ENCODE data around the gene DDX1. TPM values are rescaled to one million over a fixed set of nuclear protein-coding genes. Genes with fewer than 3 reads are reported as not detected.

DDX1 gene
- polyA plus RNA-seq, 3 donors: 14.1 to 35.4 (median 30.1) TPM

GRCh38 chr2:15636972-15637785, 45.5 kb downstream of the DDX1 start:
- no peak overlapping the region for H3K27ac Mint-ChIP-seq
- peaks cover 4 to 11% (median 7%) of the 10 kb centered on the region in 7 donors for H3K9me3 Mint-ChIP-seq
- peaks cover 0 to 3% (median 0%) of the 10 kb centered on the region in 3 donors for H3K27me3 Mint-ChIP-seq (ENCODE audit: low read depth in 3 of 3)
- no peak overlapping the region for H3K4me3 ChIP-seq (replicated peaks in 1 of 3; ENCODE audit: low read depth in 2 of 3, low read length in 3 of 3)
- 0% methylated on average over 3 of the region's 6 CpGs for WGBS (ENCODE audit: insufficient coverage)
- peak; percentile 16 to 33 (median 26) for DNase-seq
- intact Hi-C loops (cut with micrococcal nuclease): loop anchor here (5.0 to 10.0 kb wide), 2 partner anchors 868 to 870 kb away; no protein-coding TSS in a partner anchor
- TF ChIP-seq, protein P1, sequence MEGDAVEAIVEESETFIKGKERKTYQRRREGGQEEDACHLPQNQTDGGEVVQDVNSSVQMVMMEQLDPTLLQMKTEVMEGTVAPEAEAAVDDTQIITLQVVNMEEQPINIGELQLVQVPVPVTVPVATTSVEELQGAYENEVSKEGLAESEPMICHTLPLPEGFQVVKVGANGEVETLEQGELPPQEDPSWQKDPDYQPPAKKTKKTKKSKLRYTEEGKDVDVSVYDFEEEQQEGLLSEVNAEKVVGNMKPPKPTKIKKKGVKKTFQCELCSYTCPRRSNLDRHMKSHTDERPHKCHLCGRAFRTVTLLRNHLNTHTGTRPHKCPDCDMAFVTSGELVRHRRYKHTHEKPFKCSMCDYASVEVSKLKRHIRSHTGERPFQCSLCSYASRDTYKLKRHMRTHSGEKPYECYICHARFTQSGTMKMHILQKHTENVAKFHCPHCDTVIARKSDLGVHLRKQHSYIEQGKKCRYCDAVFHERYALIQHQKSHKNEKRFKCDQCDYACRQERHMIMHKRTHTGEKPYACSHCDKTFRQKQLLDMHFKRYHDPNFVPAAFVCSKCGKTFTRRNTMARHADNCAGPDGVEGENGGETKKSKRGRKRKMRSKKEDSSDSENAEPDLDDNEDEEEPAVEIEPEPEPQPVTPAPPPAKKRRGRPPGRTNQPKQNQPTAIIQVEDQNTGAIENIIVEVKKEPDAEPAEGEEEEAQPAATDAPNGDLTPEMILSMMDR (IDR thresholded peaks at IDR 0.05): peak; percentile 93
- H3K4me1 Mint-ChIP-seq: peaks cover 9% of the 10 kb centered on the region
- H3K4me2 ChIP-seq (replicated peaks; ENCODE audit: extremely low read depth, low read length, poor library complexity, severe bottlenecking): no peak overlapping the region
- no peak overlapping the region for H3K27ac ChIP-seq (ENCODE audit: low read depth in 1 of 2, low read length in 2 of 2)
- H3K27me3 ChIP-seq (ENCODE audit: control insufficient read depth in 2 of 2, insufficient read depth in 2 of 2, low read length in 2 of 2): no peaks in the 10 kb centered on the region
- H3K4me3 Mint-ChIP-seq: no peak overlapping the region
- H3K36me3 ChIP-seq (replicated peaks in 1 of 2; ENCODE audit: control insufficient read depth in 1 of 2, insufficient read depth in 2 of 2, low read length in 2 of 2): peaks cover 27 to 44% of the 10 kb centered on the region in 2 donors
- no peaks in the 10 kb centered on the region for H4K20me1 ChIP-seq (ENCODE audit: insufficient read depth, low read length)
- peaks cover 8 to 9% of the 10 kb centered on the region in 2 donors for H3K4me1 ChIP-seq (ENCODE audit: control insufficient read depth in 1 of 2, insufficient read depth in 2 of 2, low read length in 2 of 2)
- no peak overlapping the region for H2AFZ ChIP-seq (ENCODE audit: insufficient read depth, low read depth, low read length, poor library complexity, severe bottlenecking)
- H3K9ac ChIP-seq (ENCODE audit: insufficient read depth, low read length, poor library complexity, severe bottlenecking): no peak overlapping the region
- H3K36me3 Mint-ChIP-seq: peaks cover 49 to 52% of the 10 kb centered on the region in 2 donors
- no peaks in the 10 kb centered on the region for H3K9me3 ChIP-seq (replicated peaks in 1 of 2; ENCODE audit: control insufficient read depth in 1 of 2, insufficient read depth in 1 of 2, low read length in 2 of 2)
- H3K79me2 ChIP-seq (ENCODE audit: insufficient read depth, low read length): no peaks in the 10 kb centered on the region

- no peaks in the 10 kb centered on the region for H3K9me3 ChIP-seq (replicated peaks in 1 of 2; ENCODE audit: control insufficient read depth in 1 of 2, insufficient read depth in 1 of 2, low read length in 2 of 2)
- no peaks in the 10 kb centered on the region for H3K79me2 ChIP-seq (ENCODE audit: insufficient read depth, low read length)
- no peak overlapping the region for H3K27ac ChIP-seq (ENCODE audit: low read depth in 1 of 2, low read length in 2 of 2)
- Mint-ChIP-seq H3K9me3 (peaks cover 4 to 15% (median 7%) of the 10 kb centered on the region in 7 donors), H3K27me3 (ENCODE audit: low read depth in 3 of 3) (peaks cover 0 to 3% (median 0%) of the 10 kb centered on the region in 3 donors), H3K4me1 (peaks cover 9% of the 10 kb centered on the region), H3K27ac (peak overlapping the region in 2 of 7 donors; percentile 4 to 57), H3K4me3 (no peak overlapping the region), H3K36me3 (peaks cover 36 to 37% of the 10 kb centered on the region in 2 donors)
- H3K4me1 ChIP-seq (ENCODE audit: control insufficient read depth in 1 of 2, insufficient read depth in 2 of 2, low read length in 2 of 2): peaks cover 8 to 9% of the 10 kb centered on the region in 2 donors
- no peak overlapping the region for H3K4me3 ChIP-seq (replicated peaks in 1 of 3; ENCODE audit: low read depth in 2 of 3, low read length in 3 of 3)
- no peak overlapping the region for H2AFZ ChIP-seq (ENCODE audit: insufficient read depth, low read depth, low read length, poor library complexity, severe bottlenecking)
- intact Hi-C loops (cut with micrococcal nuclease): loop anchor here (5.0 to 10.0 kb wide), 2 partner anchors 866 to 869 kb away; no protein-coding TSS in a partner anchor
- H3K9ac ChIP-seq (ENCODE audit: insufficient read depth, low read length, poor library complexity, severe bottlenecking): no peak overlapping the region
- H3K4me2 ChIP-seq (replicated peaks; ENCODE audit: extremely low read depth, low read length, poor library complexity, severe bottlenecking): no peak overlapping the region
- DNase-seq: no peak
- no peaks in the 10 kb centered on the region for H4K20me1 ChIP-seq (ENCODE audit: insufficient read depth, low read length)
- H3K36me3 ChIP-seq (replicated peaks in 1 of 2; ENCODE audit: control insufficient read depth in 1 of 2, insufficient read depth in 2 of 2, low read length in 2 of 2): peaks cover 12 to 29% of the 10 kb centered on the region in 2 donors
- TF ChIP-seq, protein P1 (IDR thresholded peaks at IDR 0.05): no peak
- no peaks in the 10 kb centered on the region for H3K27me3 ChIP-seq (ENCODE audit: control insufficient read depth in 2 of 2, insufficient read depth in 2 of 2, low read length in 2 of 2)
Measured at GRCh38 chr2:15638720-15639119, 47.1 kb downstream of the DDX1 start.
